ENCODE measurements around the gene BTBD3.

Gene BTBD3

GRCh38 chr20:11970243-11970836, 52.6 kb downstream of the BTBD3 start:
- no peak for DNase-seq (ENCODE audit: low spot score)

- no peak for DNase-seq (ENCODE audit: low spot score)
Measured at GRCh38 chr20:11972478-11972877, 54.8 kb downstream of the BTBD3 start.

Data from HuH-7 (cell line).